ENCODE measurements around the gene ADAM29. TPM values are rescaled to one million over a fixed set of nuclear protein-coding genes. Genes with fewer than 3 reads are reported as not detected.
"Not testable (repeated sequence)": the region's sequence is repeated elsewhere in the genome, so short reads cannot be mapped to it uniquely, and the experiment has no call there.

The ADAM29 gene
- polyA plus RNA-seq, 1 experiment: not detected

GRCh38 chr4:174983128-174983750 is 65.1 kb downstream of the ADAM29 start:
- H3K27ac ChIP-seq (ENCODE audit: low read depth, low read length): no peak overlapping the region
- POLR2A ChIA-PET: no interaction called here
- no peaks in the 10 kb centered on the region for H3K27me3 ChIP-seq (ENCODE audit: control insufficient read depth, insufficient read depth, low read length)
- TF ChIP-seq, protein P1, sequence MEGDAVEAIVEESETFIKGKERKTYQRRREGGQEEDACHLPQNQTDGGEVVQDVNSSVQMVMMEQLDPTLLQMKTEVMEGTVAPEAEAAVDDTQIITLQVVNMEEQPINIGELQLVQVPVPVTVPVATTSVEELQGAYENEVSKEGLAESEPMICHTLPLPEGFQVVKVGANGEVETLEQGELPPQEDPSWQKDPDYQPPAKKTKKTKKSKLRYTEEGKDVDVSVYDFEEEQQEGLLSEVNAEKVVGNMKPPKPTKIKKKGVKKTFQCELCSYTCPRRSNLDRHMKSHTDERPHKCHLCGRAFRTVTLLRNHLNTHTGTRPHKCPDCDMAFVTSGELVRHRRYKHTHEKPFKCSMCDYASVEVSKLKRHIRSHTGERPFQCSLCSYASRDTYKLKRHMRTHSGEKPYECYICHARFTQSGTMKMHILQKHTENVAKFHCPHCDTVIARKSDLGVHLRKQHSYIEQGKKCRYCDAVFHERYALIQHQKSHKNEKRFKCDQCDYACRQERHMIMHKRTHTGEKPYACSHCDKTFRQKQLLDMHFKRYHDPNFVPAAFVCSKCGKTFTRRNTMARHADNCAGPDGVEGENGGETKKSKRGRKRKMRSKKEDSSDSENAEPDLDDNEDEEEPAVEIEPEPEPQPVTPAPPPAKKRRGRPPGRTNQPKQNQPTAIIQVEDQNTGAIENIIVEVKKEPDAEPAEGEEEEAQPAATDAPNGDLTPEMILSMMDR (IDR thresholded peaks at IDR 0.05; ENCODE audit: low read depth, low read length): no peak
- peaks cover 2% of the 10 kb centered on the region; the same call in 1 of the 2 replicates for H3K9me3 ChIP-seq (ENCODE audit: control insufficient read depth, insufficient read depth, low read length)
- H3K4me3 ChIP-seq (ENCODE audit: low read depth, low read length): no peak overlapping the region
- CTCF ChIA-PET: no interaction called here
- DNase-seq (ENCODE audit: low read depth, low spot score): no peak

DNA sequence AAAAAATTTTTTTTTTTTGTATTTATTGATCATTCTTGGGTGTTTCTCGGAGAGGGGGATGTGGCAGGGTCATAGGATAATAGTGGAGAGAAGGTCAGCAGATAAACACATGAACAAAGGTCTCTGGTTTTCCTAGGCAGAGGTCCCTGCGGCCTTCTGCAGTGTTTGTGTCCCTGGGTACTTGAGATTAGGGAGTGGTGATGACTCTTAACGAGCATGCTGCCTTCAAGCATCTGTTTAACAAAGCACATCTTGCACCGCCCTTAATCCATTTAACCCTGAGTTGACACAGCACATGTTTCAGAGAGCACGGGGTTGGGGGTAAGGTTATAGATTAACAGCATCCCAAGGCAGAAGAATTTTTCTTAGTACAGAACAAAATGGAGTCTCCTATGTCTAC is 65.7 kb downstream of the ADAM29 start:
- H3K27me3 ChIP-seq (ENCODE audit: control insufficient read depth, insufficient read depth, low read length); CTCF ChIA-PET; H3K27ac ChIP-seq (ENCODE audit: low read depth, low read length); DNase-seq (ENCODE audit: low read depth, low spot score); H3K9me3 ChIP-seq (ENCODE audit: control insufficient read depth, insufficient read depth, low read length); H3K4me3 ChIP-seq (ENCODE audit: low read depth, low read length); POLR2A ChIA-PET: not testable (repeated sequence)

DNA sequence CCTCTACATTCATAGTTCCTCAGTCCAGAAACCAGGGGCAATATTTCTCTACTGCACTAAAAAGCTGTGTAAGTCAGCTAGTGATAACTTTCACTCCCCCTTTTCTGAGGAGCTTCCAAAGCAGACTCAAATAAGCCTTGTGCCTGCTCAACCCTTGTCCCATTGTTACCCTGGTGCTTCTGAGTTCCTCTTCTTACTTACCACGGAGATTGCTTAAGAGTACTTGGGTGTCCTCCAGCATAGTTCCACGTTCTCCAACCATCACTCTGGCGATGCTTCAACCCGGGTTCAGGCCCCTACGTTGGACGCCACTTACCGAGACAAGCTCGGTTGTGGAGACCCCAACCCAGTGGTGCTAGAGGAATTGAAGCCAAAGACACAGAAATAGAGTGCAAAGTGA is 71.6 kb downstream of the ADAM29 start:
- Histone ChIP-seq H3K9me3 (ENCODE audit: control insufficient read depth, insufficient read depth, low read length) (peaks cover 5% of the 10 kb centered on the region; the same call in 1 of the 2 replicates), H3K27ac (ENCODE audit: low read depth, low read length) (no peak overlapping the region), H3K27me3 (ENCODE audit: control insufficient read depth, insufficient read depth, low read length) (no peaks in the 10 kb centered on the region), H3K4me3 (ENCODE audit: low read depth, low read length) (no peak overlapping the region)
- TF ChIP-seq, protein P1 (IDR thresholded peaks at IDR 0.05; ENCODE audit: low read depth, low read length): no peak
- ChIA-PET CTCF (no interaction called here), POLR2A (no interaction called here)
- no peak for DNase-seq (ENCODE audit: low read depth, low spot score)

DNA sequence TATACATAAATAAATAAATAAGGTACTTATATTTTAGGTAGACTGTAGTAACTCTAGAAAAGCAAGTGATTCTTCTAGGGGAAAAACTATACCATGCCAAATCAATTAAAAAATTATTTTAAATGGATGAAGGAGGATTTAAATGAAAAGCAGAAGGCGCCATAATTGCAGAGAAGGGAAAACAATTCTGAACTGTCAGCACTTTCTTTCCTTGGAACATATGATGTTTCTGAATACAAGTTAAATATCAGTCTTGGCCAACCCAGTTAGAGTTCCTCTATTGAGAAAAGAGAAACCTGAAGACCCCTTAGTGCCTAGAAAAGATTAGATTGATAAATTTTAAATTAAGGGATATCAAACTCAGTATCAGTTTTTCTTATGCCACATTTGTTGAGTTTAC is 75.8 kb downstream of the ADAM29 start:
- ChIA-PET POLR2A (no interaction called here), CTCF (no interaction called here)
- Histone ChIP-seq H3K9me3 (ENCODE audit: control insufficient read depth, insufficient read depth, low read length) (peaks cover 5% of the 10 kb centered on the region; the same call in 1 of the 2 replicates), H3K27me3 (ENCODE audit: control insufficient read depth, insufficient read depth, low read length) (no peaks in the 10 kb centered on the region), H3K4me3 (ENCODE audit: low read depth, low read length) (no peak overlapping the region), H3K27ac (ENCODE audit: low read depth, low read length) (no peak overlapping the region)
- no peak for DNase-seq (ENCODE audit: low read depth, low spot score)
- TF ChIP-seq, protein P1 (IDR thresholded peaks at IDR 0.05; ENCODE audit: low read depth, low read length): no peak

GRCh38 chr4:174996079-174996478 is 77.9 kb downstream of the ADAM29 start:
- CTCF ChIA-PET: no interaction called here

More at GRCh38 chr4:174996079-174996478, 77.9 kb downstream of the ADAM29 start:
- TF ChIP-seq, protein P1 (IDR thresholded peaks at IDR 0.05; ENCODE audit: low read depth, low read length): no peak
- H3K9me3 ChIP-seq (ENCODE audit: control insufficient read depth, insufficient read depth, low read length): no peaks in the 10 kb centered on the region
- POLR2A ChIA-PET: no interaction called here
- H3K4me3 ChIP-seq (ENCODE audit: low read depth, low read length): no peak overlapping the region
- H3K27me3 ChIP-seq (ENCODE audit: control insufficient read depth, insufficient read depth, low read length): no peaks in the 10 kb centered on the region
- no peak for DNase-seq (ENCODE audit: low read depth, low spot score)
- no peak overlapping the region for H3K27ac ChIP-seq (ENCODE audit: low read depth, low read length)
